ENCODE measurements around the gene JPT2. TPM values are rescaled to one million over a fixed set of nuclear protein-coding genes. Genes with fewer than 3 reads are reported as not detected.

JPT2 gene
- total and polyA plus RNA-seq, 10 of the 15 experiments (the other 5 are each of a cell fraction or from before 2014, with no cell fraction given), result 11.7 to 78.4 (median 48.4) TPM

DNA sequence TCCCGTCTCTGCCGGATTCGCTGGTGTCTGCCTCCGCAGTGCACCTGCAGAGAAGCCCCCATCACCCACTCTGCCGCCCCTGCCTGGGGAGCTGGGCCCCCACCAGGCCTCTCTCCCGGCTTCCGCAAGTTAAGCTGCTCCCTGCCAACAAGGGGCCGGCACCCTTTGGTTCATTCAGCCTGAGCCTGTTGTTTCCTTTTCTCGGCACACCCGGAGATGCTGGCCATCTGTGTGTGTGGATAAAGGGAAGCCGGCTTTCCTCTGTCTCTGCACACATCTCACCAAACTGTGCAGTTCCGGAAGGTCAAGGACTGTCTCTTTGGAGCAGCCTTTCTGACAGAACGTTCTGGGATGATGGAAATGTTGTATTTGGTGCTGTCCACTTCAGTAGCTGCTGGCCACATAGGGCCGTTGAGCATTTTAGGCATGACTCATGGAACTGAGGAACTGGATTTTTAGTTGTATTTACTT, 34.7 kb downstream of the JPT2 start:
- Histone ChIP-seq H3K27ac (ENCODE audit: control insufficient read depth, insufficient read depth) (peak overlapping the region; percentile 88; the same call in 1 of the 2 replicates), H3K9ac (ENCODE audit: control insufficient read depth, insufficient read depth, low read length) (peak overlapping the region; percentile 21; the same call in 1 of the 2 replicates), H2AFZ (ENCODE audit: control insufficient read depth, low read depth, low read length) (no peak overlapping the region), H3K9me3 (replicated peaks; ENCODE audit: control insufficient read depth, insufficient read depth, low read length) (no peaks in the 10 kb centered on the region), H3K27me3 (replicated peaks in 1 of 2; ENCODE audit: control insufficient read depth in 2 of 2, insufficient read depth in 2 of 2, low read length in 1 of 2) (no peaks in the 10 kb centered on the region), H3K36me3 (ENCODE audit: control insufficient read depth in 2 of 2, insufficient read depth in 2 of 2, low read length in 1 of 2) (no peaks in the 10 kb centered on the region; a peak in 3 of 4 replicates), H4K20me1 (ENCODE audit: control insufficient read depth, insufficient read depth) (no peaks in the 10 kb centered on the region; the same call in 1 of the 2 replicates), H3K4me1 (ENCODE audit: control insufficient read depth, insufficient read depth, low read length) (peaks cover 37% of the 10 kb centered on the region), H3K4me2 (ENCODE audit: control insufficient read depth, insufficient read depth) (peak overlapping the region; percentile 99), H3K79me2 (ENCODE audit: control insufficient read depth, insufficient read depth, low read length) (peaks cover 53% of the 10 kb centered on the region), H3K4me3 (no peak overlapping the region)
- WGBS (ENCODE audit: insufficient coverage, insufficient replicate concordance, low lambda C conversion rate, missing lambda C conversion rate), result 93% methylated on average over 14 of the region's 14 CpGs
- intact Hi-C loops (cut with micrococcal nuclease; ENCODE audit: unreplicated experiment), result no loop called here
- BruUV-seq (replicated peaks), result no TSS peak
- RAD21 ChIA-PET (ENCODE audit: unreplicated experiment), result no interaction called here
- DNase-seq (ENCODE audit: low read depth, low spot score) (no peak), FAIRE-seq (no peak), ATAC-seq (no peak)
- CTCF ChIA-PET, result no interaction called here
- SMC1A ChIA-PET (ENCODE audit: uncharacterized antibody, unreplicated experiment), result no interaction called here
- POLR2A ChIA-PET, result no interaction called here
- in situ Hi-C loops (cut with MboI), result loop anchor here (5.0 kb wide), 1 partner anchor 59 kb away; the partner anchor contains the start of genes EME2, MRPS34 and NME3
- TF ChIP-seq, protein P1, sequence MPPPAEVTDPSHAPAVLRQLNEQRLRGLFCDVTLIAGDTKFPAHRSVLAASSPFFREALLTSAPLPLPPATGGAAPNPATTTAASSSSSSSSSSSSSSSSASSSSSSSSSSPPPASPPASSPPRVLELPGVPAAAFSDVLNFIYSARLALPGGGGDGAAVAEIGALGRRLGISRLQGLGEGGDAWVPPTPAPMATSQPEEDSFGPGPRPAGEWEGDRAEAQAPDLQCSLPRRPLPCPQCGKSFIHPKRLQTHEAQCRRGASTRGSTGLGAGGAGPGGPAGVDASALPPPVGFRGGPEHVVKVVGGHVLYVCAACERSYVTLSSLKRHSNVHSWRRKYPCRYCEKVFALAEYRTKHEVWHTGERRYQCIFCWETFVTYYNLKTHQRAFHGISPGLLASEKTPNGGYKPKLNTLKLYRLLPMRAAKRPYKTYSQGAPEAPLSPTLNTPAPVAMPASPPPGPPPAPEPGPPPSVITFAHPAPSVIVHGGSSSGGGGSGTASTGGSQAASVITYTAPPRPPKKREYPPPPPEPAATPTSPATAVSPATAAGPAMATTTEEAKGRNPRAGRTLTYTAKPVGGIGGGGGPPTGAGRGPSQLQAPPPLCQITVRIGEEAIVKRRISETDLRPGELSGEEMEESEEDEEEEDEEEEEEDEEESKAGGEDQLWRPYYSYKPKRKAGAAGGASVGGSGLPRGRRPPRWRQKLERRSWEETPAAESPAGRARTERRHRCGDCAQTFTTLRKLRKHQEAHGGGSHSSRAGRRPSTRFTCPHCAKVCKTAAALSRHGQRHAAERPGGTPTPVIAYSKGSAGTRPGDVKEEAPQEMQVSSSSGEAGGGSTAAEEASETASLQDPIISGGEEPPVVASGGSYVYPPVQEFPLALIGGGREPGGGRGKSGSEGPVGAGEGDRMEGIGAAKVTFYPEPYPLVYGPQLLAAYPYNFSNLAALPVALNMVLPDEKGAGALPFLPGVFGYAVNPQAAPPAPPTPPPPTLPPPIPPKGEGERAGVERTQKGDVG (CRISPR knock-in tag; IDR thresholded peaks at IDR 0.05), result no peak
- TF ChIP-seq ZNF207 (IDR thresholded peaks at IDR 0.05; ENCODE audit: borderline replicate concordance) (no peak), MYB (IDR thresholded peaks at IDR 0.05; ENCODE audit: borderline replicate concordance, low read depth, low read length) (no peak), ZNF622 (IDR thresholded peaks at IDR 0.05) (no peak), SMAD5 (IDR thresholded peaks at IDR 0.05; ENCODE audit: low read depth) (no peak), RFX5 (IDR thresholded peaks at IDR 0.05; ENCODE audit: low read depth, low read length) (no peak), FOS (IDR thresholded peaks at IDR 0.05; ENCODE audit: borderline replicate concordance, extremely low read depth, insufficient read length) (no peak), HDGF (IDR thresholded peaks at IDR 0.05) (no peak), SIN3A (IDR thresholded peaks at IDR 0.05; ENCODE audit: low read depth, low read length) (no peak), RAD51 (IDR thresholded peaks at IDR 0.05) (no peak), NKRF (conservative IDR thresholded peaks at IDR 0.05) (no peak), SMAD1 (IDR thresholded peaks at IDR 0.05; ENCODE audit: low read depth, partially characterized antibody) (no peak), ZZZ3 (IDR thresholded peaks at IDR 0.05; ENCODE audit: control insufficient read depth, insufficient read length, low read depth) (no peak), ASH2L (IDR thresholded peaks at IDR 0.05; ENCODE audit: borderline replicate concordance, low read depth) (no peak), MLLT1 (IDR thresholded peaks at IDR 0.05) (no peak)
- TF ChIP-seq, protein P2, sequence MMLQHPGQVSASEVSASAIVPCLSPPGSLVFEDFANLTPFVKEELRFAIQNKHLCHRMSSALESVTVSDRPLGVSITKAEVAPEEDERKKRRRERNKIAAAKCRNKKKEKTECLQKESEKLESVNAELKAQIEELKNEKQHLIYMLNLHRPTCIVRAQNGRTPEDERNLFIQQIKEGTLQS (IDR thresholded peaks at IDR 0.05; ENCODE audit: borderline replicate concordance, extremely low read depth, low read depth, low read length), result no peak
- TF ChIP-seq, protein P3, sequence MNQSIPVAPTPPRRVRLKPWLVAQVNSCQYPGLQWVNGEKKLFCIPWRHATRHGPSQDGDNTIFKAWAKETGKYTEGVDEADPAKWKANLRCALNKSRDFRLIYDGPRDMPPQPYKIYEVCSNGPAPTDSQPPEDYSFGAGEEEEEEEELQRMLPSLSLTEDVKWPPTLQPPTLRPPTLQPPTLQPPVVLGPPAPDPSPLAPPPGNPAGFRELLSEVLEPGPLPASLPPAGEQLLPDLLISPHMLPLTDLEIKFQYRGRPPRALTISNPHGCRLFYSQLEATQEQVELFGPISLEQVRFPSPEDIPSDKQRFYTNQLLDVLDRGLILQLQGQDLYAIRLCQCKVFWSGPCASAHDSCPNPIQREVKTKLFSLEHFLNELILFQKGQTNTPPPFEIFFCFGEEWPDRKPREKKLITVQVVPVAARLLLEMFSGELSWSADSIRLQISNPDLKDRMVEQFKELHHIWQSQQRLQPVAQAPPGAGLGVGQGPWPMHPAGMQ (IDR thresholded peaks at IDR 0.05; ENCODE audit: borderline replicate concordance), result no peak
